ENCODE results near the gene ZRANB3. TPM values are rescaled to one million over a fixed set of nuclear protein-coding genes. Genes with fewer than 3 reads are reported as not detected.

Gene ZRANB3
- total RNA-seq, 1 experiment from 2014 or later, result 11.3 TPM

- no peaks in the 10 kb centered on the region for H3K9me3 ChIP-seq (ENCODE audit: insufficient read depth, low read depth)
- intact Hi-C loops (cut with micrococcal nuclease; ENCODE audit: unreplicated experiment), result no loop called here
- H3K27ac ChIP-seq, result no peak overlapping the region
- BruUV-seq (replicated peaks), result no TSS peak
- H3K4me3 ChIP-seq, result no peak overlapping the region
- no peaks in the 10 kb centered on the region for H3K36me3 ChIP-seq (ENCODE audit: low read depth)
- TF ChIP-seq CTCF (conservative IDR thresholded peaks at IDR 0.05), result no peak
- TF ChIP-seq EZH2 (IDR thresholded peaks at IDR 0.05; ENCODE audit: low read depth), result no peak
- H3K9me2 ChIP-seq (ENCODE audit: insufficient read depth), result no peaks in the 10 kb centered on the region
- CTCF ChIA-PET, result no interaction called here
- DNase-seq, result no peak
- H2AFZ ChIP-seq, result no peak overlapping the region
- H4K20me1 ChIP-seq (ENCODE audit: insufficient read depth), result no peaks in the 10 kb centered on the region
- no peaks in the 10 kb centered on the region for H3K79me2 ChIP-seq (ENCODE audit: low read depth)
- H3K27me3 ChIP-seq (ENCODE audit: insufficient read depth, low read depth), result no peaks in the 10 kb centered on the region
- POLR2A ChIA-PET (ENCODE audit: unreplicated experiment), result no interaction called here
- no peaks in the 10 kb centered on the region for H3F3A ChIP-seq (ENCODE audit: insufficient read depth, low read depth)
- H3K4me1 ChIP-seq (replicated peaks; ENCODE audit: insufficient read depth), result no peaks in the 10 kb centered on the region
- no peak overlapping the region for H3K4me2 ChIP-seq
These were observed 203.9 kb downstream of the ZRANB3 start for GRCh38 chr2:135327146-135327545.

- no peak for TF ChIP-seq EZH2 (IDR thresholded peaks at IDR 0.05; ENCODE audit: low read depth)
- TF ChIP-seq CTCF (conservative IDR thresholded peaks at IDR 0.05), result no peak
- no peaks in the 10 kb centered on the region for H4K20me1 ChIP-seq (ENCODE audit: insufficient read depth)
- BruUV-seq (replicated peaks), result no TSS peak
- no peaks in the 10 kb centered on the region for H3K36me3 ChIP-seq (ENCODE audit: low read depth)
- no peaks in the 10 kb centered on the region for H3K9me3 ChIP-seq (ENCODE audit: insufficient read depth, low read depth)
- no peak for DNase-seq
- no peaks in the 10 kb centered on the region for H3K9me2 ChIP-seq (ENCODE audit: insufficient read depth)
- H3K4me1 ChIP-seq (replicated peaks; ENCODE audit: insufficient read depth), result no peaks in the 10 kb centered on the region
- H3K27ac ChIP-seq, result no peak overlapping the region
- H3F3A ChIP-seq (ENCODE audit: insufficient read depth, low read depth), result no peaks in the 10 kb centered on the region
- intact Hi-C loops (cut with micrococcal nuclease; ENCODE audit: unreplicated experiment), result no loop called here
- ChIA-PET CTCF (interaction anchor here (0.7 kb wide), 1 partner anchor 1303 kb away, joined by 3 read pairs; no protein-coding TSS in a partner anchor), POLR2A (ENCODE audit: unreplicated experiment) (no interaction called here)
- H3K4me3 ChIP-seq, result no peak overlapping the region
- H3K27me3 ChIP-seq (ENCODE audit: insufficient read depth, low read depth), result no peaks in the 10 kb centered on the region
- no peak overlapping the region for H2AFZ ChIP-seq
- no peak overlapping the region for H3K4me2 ChIP-seq
- no peaks in the 10 kb centered on the region for H3K79me2 ChIP-seq (ENCODE audit: low read depth)
These were observed 210.3 kb downstream of the ZRANB3 start for GRCh38 chr2:135320465-135321355.

GRCh38 chr2:135318808-135319207 is 212.2 kb downstream of the ZRANB3 start:
- Histone ChIP-seq H3K9me3 (ENCODE audit: insufficient read depth, low read depth) (no peaks in the 10 kb centered on the region), H3K36me3 (ENCODE audit: low read depth) (no peaks in the 10 kb centered on the region), H3K4me3 (no peak overlapping the region), H3K27me3 (ENCODE audit: insufficient read depth, low read depth) (no peaks in the 10 kb centered on the region), H3K79me2 (ENCODE audit: low read depth) (no peaks in the 10 kb centered on the region), H3K9me2 (ENCODE audit: insufficient read depth) (no peaks in the 10 kb centered on the region), H4K20me1 (ENCODE audit: insufficient read depth) (no peaks in the 10 kb centered on the region), H2AFZ (no peak overlapping the region), H3K27ac (no peak overlapping the region), H3K4me1 (replicated peaks; ENCODE audit: insufficient read depth) (no peaks in the 10 kb centered on the region), H3F3A (ENCODE audit: insufficient read depth, low read depth) (no peaks in the 10 kb centered on the region), H3K4me2 (no peak overlapping the region)
- DNase-seq, result no peak
- intact Hi-C loops (cut with micrococcal nuclease; ENCODE audit: unreplicated experiment), result no loop called here
- no peak for TF ChIP-seq CTCF (conservative IDR thresholded peaks at IDR 0.05)
- TF ChIP-seq EZH2 (IDR thresholded peaks at IDR 0.05; ENCODE audit: low read depth), result no peak
- BruUV-seq (replicated peaks), result no TSS peak
- ChIA-PET POLR2A (ENCODE audit: unreplicated experiment) (no interaction called here), CTCF (no interaction called here)
